IPS DF 6.9 (cell line): ENCODE results near the gene ACSM5.

Experiments used
- DNase-seq: peaks from one replicate; pipeline ENCODE4 v3.0.0-alpha.2; 2013; ENCODE audit warnings: low read depth, low spot score
- H3K27ac ChIP-seq: one replicate; pipeline ENCODE4 v1.5.1; 2013; ENCODE audit warnings: low read length, control low read depth
- H3K27me3 ChIP-seq: 2 replicates; pipeline ENCODE4 v1.6.1; 2013; ENCODE audit warnings: mild to moderate bottlenecking, low read length; ENCODE audit not compliant: control insufficient read depth, insufficient read depth
- H3K36me3 ChIP-seq: 2 replicates; pipeline ENCODE4 v1.6.1; 2013; ENCODE audit warnings: low read length; ENCODE audit not compliant: control insufficient read depth, insufficient read depth
- H3K4me1 ChIP-seq: 2 replicates; pipeline ENCODE4 v1.6.1; 2013; ENCODE audit warnings: low read length; ENCODE audit not compliant: control insufficient read depth, insufficient read depth
- H3K4me3 ChIP-seq: 2 replicates; pipeline ENCODE4 v1.5.1; 2013; ENCODE audit warnings: mild to moderate bottlenecking, low read length
- H3K9me3 ChIP-seq: 2 replicates; pipeline ENCODE4 v1.6.1; 2013; ENCODE audit warnings: low read length, inconsistent platforms; ENCODE audit not compliant: control insufficient read depth, insufficient read depth
- WGBS: extraction: QIAGEN DNeasy Blood & Tissue Kit; methylation state at CpG from one replicate; pipeline ENCODE4 v1.1.7; 2013; ENCODE audit warnings: mixed read lengths, missing lambda C conversion rate; ENCODE audit not compliant: insufficient read length, insufficient coverage; 5-methylcytosine and 5-hydroxymethylcytosine counted together

The ACSM5 gene

DNA sequence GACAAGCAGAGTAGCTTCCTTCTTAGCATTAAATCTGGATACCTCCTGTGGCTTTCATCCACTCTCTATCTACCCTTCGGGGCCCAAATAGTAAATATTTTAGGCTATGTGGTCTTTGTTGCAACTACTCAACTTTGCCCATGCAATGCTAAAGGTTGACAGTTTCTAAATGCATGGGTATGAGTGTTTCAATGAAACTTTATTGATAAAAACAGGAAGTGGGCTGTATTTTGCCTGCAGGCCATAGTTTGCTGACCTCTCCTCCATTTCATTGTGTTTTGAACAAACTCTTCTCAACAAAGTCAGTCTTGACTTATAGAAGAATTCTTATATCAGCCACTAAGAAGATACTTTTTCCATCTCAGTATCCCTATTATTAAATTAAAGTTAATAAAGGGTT, 76.1 kb downstream of the ACSM5 start:
- H3K4me3 ChIP-seq: no peak overlapping the region
- WGBS: no CpG with 5 or more reads among the region's 1 CpG
- no peaks in the 10 kb centered on the region for H3K36me3 ChIP-seq
- no peak for DNase-seq
- H3K9me3 ChIP-seq: no peaks in the 10 kb centered on the region
- no peaks in the 10 kb centered on the region for H3K4me1 ChIP-seq
- H3K27ac ChIP-seq: no peak overlapping the region
- H3K27me3 ChIP-seq: no peaks in the 10 kb centered on the region
